Activated T-helper 1 cell treated with anti-CD3 and anti-CD28 coated beads, Interleukin-12 subunit alpha, Interleukin-12 subunit beta, Interleukin-2, Interleukin-4 antibody, amounts not matched to agents 30 ng/mL and 10 ng/mL and 1 ng/mL, durations not matched to agents 14 hours and 24 hours and 36 hours (primary cell): Measurements from ENCODE around the gene SYPL1. TPM values are rescaled to one million over a fixed set of nuclear protein-coding genes. Genes with fewer than 3 reads are reported as not detected.

Experiments
- DNase-seq: peaks from one replicate; pipeline ENCODE4 v3.0.0; 2021; ENCODE audit warnings: low spot score
- H3K27ac Mint-ChIP-seq: one replicate; pipeline ENCODE4 v1.8.0; 2021; ENCODE audit warnings: mild to moderate bottlenecking, mixed read lengths
- H3K27me3 Mint-ChIP-seq: one replicate; pipeline ENCODE4 v1.8.0; 2022; ENCODE audit warnings: mild to moderate bottlenecking, moderate library complexity, mixed read lengths; ENCODE audit not compliant: insufficient read depth
- H3K36me3 Mint-ChIP-seq: one replicate; pipeline ENCODE4 v1.8.0; 2021; ENCODE audit warnings: low read depth, mixed read lengths
- H3K4me1 Mint-ChIP-seq: one replicate; pipeline ENCODE4 v1.8.0; 2021; ENCODE audit warnings: low read depth, mixed read lengths
- H3K4me3 Mint-ChIP-seq: one replicate; pipeline ENCODE4 v1.8.0; 2021; ENCODE audit warnings: mild to moderate bottlenecking, moderate library complexity, mixed read lengths
- H3K9me3 Mint-ChIP-seq: one replicate; pipeline ENCODE4 v1.8.0; 2021; ENCODE audit warnings: mixed read lengths
- intact Hi-C: fragments of 100-400 bp; cut with micrococcal nuclease; formaldehyde crosslinking; loops from one replicate; pipeline ENCODE4 v1.15.1; 2024
- total RNA-seq: library from RNA; stranded (reverse); gene quantifications from 2 replicates; pipeline ENCODE4 v1.2.3, GENCODE V29; 2022

The SYPL1 gene
- total RNA-seq, 1 donor from 2014 or later, result 22.3 TPM

GRCh38 chr7:106067678-106068077, 44.4 kb downstream of the SYPL1 start:
- intact Hi-C loops, result no loop called here
- Mint-ChIP-seq H3K27me3 (no peaks in the 10 kb centered on the region), H3K27ac (no peak overlapping the region), H3K4me1 (peaks cover 39% of the 10 kb centered on the region), H3K4me3 (no peak overlapping the region), H3K36me3 (no peaks in the 10 kb centered on the region), H3K9me3 (no peaks in the 10 kb centered on the region)
- DNase-seq, result no peak

- Mint-ChIP-seq H3K9me3 (no peaks in the 10 kb centered on the region), H3K4me3 (no peak overlapping the region), H3K27me3 (no peaks in the 10 kb centered on the region), H3K4me1 (peaks cover 27% of the 10 kb centered on the region), H3K27ac (no peak overlapping the region), H3K36me3 (no peaks in the 10 kb centered on the region)
- no peak for DNase-seq
- intact Hi-C loops, result no loop called here
Measured at GRCh38 chr7:106065575-106066500, 46.3 kb downstream of the SYPL1 start.

GRCh38 chr7:106064771-106065574, 47.1 kb downstream of the SYPL1 start:
- no peak overlapping the region for H3K4me3 Mint-ChIP-seq

DNA sequence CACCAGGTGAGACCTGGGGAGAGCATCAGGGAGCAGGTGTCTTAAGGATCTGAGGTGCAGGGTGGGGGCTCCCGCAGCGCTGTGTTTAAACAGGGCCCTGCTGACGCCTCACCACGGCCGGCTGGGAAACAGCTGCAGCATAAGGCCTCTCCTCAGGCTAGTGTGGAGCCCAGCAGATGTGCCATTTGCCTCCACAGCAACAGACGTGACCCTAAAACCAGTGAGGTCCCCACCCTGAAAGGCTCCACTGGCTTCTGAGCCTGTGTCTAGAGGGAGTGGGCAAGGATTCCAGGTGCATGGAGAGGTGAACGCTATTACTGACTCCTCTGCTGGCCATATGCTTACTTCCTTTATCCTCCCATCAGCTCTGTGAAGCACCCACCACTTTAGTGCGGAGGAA, 47.8 kb downstream of the SYPL1 start:
- intact Hi-C loops, result no loop called here
- no peaks in the 10 kb centered on the region for H3K9me3 Mint-ChIP-seq
- H3K27me3 Mint-ChIP-seq, result no peaks in the 10 kb centered on the region
- peaks cover 19% of the 10 kb centered on the region for H3K4me1 Mint-ChIP-seq
- H3K27ac Mint-ChIP-seq, result no peak overlapping the region
- DNase-seq, result no peak
- no peaks in the 10 kb centered on the region for H3K36me3 Mint-ChIP-seq
- no peak overlapping the region for H3K4me3 Mint-ChIP-seq

More at GRCh38 chr7:106064771-106065574, 47.1 kb downstream of the SYPL1 start:
- no peak for DNase-seq
- Mint-ChIP-seq H3K27ac (no peak overlapping the region), H3K36me3 (no peaks in the 10 kb centered on the region), H3K9me3 (no peaks in the 10 kb centered on the region), H3K4me1 (peaks cover 23% of the 10 kb centered on the region), H3K27me3 (no peaks in the 10 kb centered on the region)
- intact Hi-C loops, result no loop called here

- Mint-ChIP-seq H3K27ac (no peak overlapping the region), H3K9me3 (no peaks in the 10 kb centered on the region), H3K36me3 (no peaks in the 10 kb centered on the region), H3K27me3 (no peaks in the 10 kb centered on the region), H3K4me3 (no peak overlapping the region), H3K4me1 (peaks cover 23% of the 10 kb centered on the region)
- intact Hi-C loops, result no loop called here
- no peak for DNase-seq
Measured at GRCh38 chr7:106063692-106064091, 48.4 kb downstream of the SYPL1 start.

DNA sequence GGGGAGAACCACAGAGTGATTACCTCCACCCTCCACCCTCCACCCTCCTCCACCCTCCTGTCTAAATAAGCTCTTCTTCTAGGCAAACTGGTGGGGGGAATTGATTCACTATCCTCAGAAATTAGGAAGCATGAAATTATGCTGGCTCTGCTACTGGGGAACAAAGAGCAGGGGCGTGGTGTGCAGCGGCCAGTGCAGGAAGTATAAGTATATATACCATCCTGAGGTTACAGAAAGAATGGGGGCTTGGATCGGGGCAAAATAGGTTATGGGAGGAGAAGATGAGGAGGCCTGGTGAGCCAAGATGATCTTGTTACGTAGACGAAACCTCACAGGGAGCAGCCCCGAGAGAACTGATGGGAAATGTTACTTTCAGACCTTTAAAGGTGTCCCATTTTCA, 49.1 kb downstream of the SYPL1 start:
- no peak for DNase-seq
- intact Hi-C loops, result no loop called here
- H3K4me3 Mint-ChIP-seq, result no peak overlapping the region
- H3K36me3 Mint-ChIP-seq, result no peaks in the 10 kb centered on the region
- H3K9me3 Mint-ChIP-seq, result no peaks in the 10 kb centered on the region
- H3K4me1 Mint-ChIP-seq, result peaks cover 24% of the 10 kb centered on the region
- H3K27ac Mint-ChIP-seq, result peak overlapping the region; percentile 35
- no peaks in the 10 kb centered on the region for H3K27me3 Mint-ChIP-seq

- no peaks in the 10 kb centered on the region for H3K27me3 Mint-ChIP-seq
- H3K36me3 Mint-ChIP-seq, result no peaks in the 10 kb centered on the region
- no peak overlapping the region for H3K4me3 Mint-ChIP-seq
- DNase-seq, result no peak
- H3K9me3 Mint-ChIP-seq, result no peaks in the 10 kb centered on the region
- H3K4me1 Mint-ChIP-seq, result peaks cover 28% of the 10 kb centered on the region
- intact Hi-C loops, result no loop called here
- H3K27ac Mint-ChIP-seq, result no peak overlapping the region
Measured at GRCh38 chr7:106062521-106062931, 49.6 kb downstream of the SYPL1 start.

- H3K4me1 Mint-ChIP-seq, result peaks cover 34% of the 10 kb centered on the region
- no peaks in the 10 kb centered on the region for H3K36me3 Mint-ChIP-seq
- H3K4me3 Mint-ChIP-seq, result no peak overlapping the region
- no peak for DNase-seq
- H3K27me3 Mint-ChIP-seq, result no peaks in the 10 kb centered on the region
- no peaks in the 10 kb centered on the region for H3K9me3 Mint-ChIP-seq
- intact Hi-C loops, result no loop called here
- no peak overlapping the region for H3K27ac Mint-ChIP-seq
Measured at GRCh38 chr7:106062006-106062405, 50.1 kb downstream of the SYPL1 start.

GRCh38 chr7:106061301-106061979, 50.7 kb downstream of the SYPL1 start:
- H3K9me3 Mint-ChIP-seq, result no peaks in the 10 kb centered on the region
- no peaks in the 10 kb centered on the region for H3K36me3 Mint-ChIP-seq
- H3K27ac Mint-ChIP-seq, result no peak overlapping the region

GRCh38 chr7:106060394-106060920, 51.7 kb downstream of the SYPL1 start:
- peaks cover under 1% of the 10 kb centered on the region for H3K27me3 Mint-ChIP-seq
- H3K4me3 Mint-ChIP-seq, result no peak overlapping the region
- no peaks in the 10 kb centered on the region for H3K9me3 Mint-ChIP-seq
- intact Hi-C loops, result no loop called here
- no peak for DNase-seq
- H3K4me1 Mint-ChIP-seq, result peaks cover 38% of the 10 kb centered on the region
- no peaks in the 10 kb centered on the region for H3K36me3 Mint-ChIP-seq
- no peak overlapping the region for H3K27ac Mint-ChIP-seq

More at GRCh38 chr7:106061301-106061979, 50.7 kb downstream of the SYPL1 start:
- DNase-seq, result no peak
- H3K4me3 Mint-ChIP-seq, result no peak overlapping the region
- H3K4me1 Mint-ChIP-seq, result peaks cover 38% of the 10 kb centered on the region
- H3K27me3 Mint-ChIP-seq, result no peaks in the 10 kb centered on the region
- intact Hi-C loops, result no loop called here

GRCh38 chr7:106059556-106059955, 52.6 kb downstream of the SYPL1 start:
- no peak overlapping the region for H3K27ac Mint-ChIP-seq
- H3K4me1 Mint-ChIP-seq, result peaks cover 38% of the 10 kb centered on the region
- H3K27me3 Mint-ChIP-seq, result peaks cover 2% of the 10 kb centered on the region
- no peak for DNase-seq
- H3K36me3 Mint-ChIP-seq, result no peaks in the 10 kb centered on the region
- intact Hi-C loops, result no loop called here
- H3K4me3 Mint-ChIP-seq, result no peak overlapping the region
- H3K9me3 Mint-ChIP-seq, result no peaks in the 10 kb centered on the region

- Mint-ChIP-seq H3K36me3 (no peaks in the 10 kb centered on the region), H3K4me3 (no peak overlapping the region), H3K27me3 (peaks cover 2% of the 10 kb centered on the region), H3K9me3 (no peaks in the 10 kb centered on the region), H3K27ac (no peak overlapping the region), H3K4me1 (peaks cover 38% of the 10 kb centered on the region)
- intact Hi-C loops, result no loop called here
- no peak for DNase-seq
Measured at GRCh38 chr7:106058928-106059324, 53.2 kb downstream of the SYPL1 start.
